Measurements from ENCODE around the gene ADSS1.

Gene ADSS1

DNA sequence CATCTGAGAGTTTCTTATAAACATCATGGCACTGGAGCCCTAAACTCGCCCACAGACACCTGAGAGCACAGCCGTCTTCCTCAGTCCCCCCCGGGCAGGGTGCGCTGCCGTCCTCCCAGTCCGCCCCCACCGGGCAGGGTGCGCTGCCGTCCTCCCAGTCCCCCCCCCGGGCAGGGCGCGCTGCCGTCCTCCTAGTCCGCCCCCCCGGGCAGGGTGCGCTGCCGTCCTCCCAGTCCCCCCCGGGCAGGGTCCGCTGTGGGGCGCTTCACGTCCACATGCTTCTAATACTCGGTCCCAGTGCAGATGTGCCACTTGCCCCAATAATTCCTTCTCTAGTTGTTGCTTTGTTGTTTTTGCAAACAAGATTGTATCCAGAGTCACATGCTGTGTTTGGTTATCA, 6.9 kb upstream of the ADSS1 start:
- no peak overlapping the region for H3K27ac ChIP-seq (ENCODE audit: low read length)
- H3K4me3 ChIP-seq (ENCODE audit: low read length), result no peak overlapping the region
- H3K9me3 ChIP-seq (ENCODE audit: control insufficient read depth, insufficient read depth, low read length), result no peaks in the 10 kb centered on the region
- no peak for DNase-seq (ENCODE audit: low read depth, low spot score)
- peaks cover 26% of the 10 kb centered on the region for H3K36me3 ChIP-seq (ENCODE audit: control insufficient read depth, insufficient read depth, low read length)
- H3K27me3 ChIP-seq (ENCODE audit: control insufficient read depth, insufficient read depth, low read length), result no peaks in the 10 kb centered on the region
- no CpG with 5 or more reads among the region's 22 CpGs for WGBS (ENCODE audit: insufficient coverage, insufficient read length)
- H3K4me1 ChIP-seq (ENCODE audit: control insufficient read depth, insufficient read depth, low read length), result no peaks in the 10 kb centered on the region

DNA sequence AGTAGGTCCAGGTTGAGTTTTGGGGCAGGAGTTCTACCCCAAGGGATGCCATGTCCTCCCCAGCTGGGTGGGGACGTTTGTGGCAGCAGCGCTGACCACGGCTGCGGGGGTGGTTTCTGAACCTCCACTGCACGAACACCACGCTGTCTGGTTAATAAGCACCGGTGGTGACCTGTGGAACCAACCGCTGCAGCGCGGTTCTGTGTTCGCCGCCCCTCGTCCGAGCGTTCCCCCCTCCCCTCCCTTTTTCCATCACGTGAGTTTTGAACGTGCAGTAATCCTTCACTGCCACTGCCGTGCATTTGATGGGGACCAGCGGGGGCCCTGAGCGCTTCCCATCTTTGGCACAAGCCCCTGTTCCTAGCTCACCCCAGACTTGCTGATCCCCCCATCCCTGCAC, 6.4 kb upstream of the ADSS1 start:
- no CpG with 5 or more reads among the region's 20 CpGs for whole genome bisulfite sequencing (ENCODE audit: insufficient coverage, insufficient read length)
- no peaks in the 10 kb centered on the region for H3K27me3 ChIP-seq (ENCODE audit: control insufficient read depth, insufficient read depth, low read length)
- DNase-seq (ENCODE audit: low read depth, low spot score), result no peak
- H3K36me3 ChIP-seq (ENCODE audit: control insufficient read depth, insufficient read depth, low read length), result peaks cover 21% of the 10 kb centered on the region; the same call in 1 of the 2 replicates
- H3K4me1 ChIP-seq (ENCODE audit: control insufficient read depth, insufficient read depth, low read length), result no peaks in the 10 kb centered on the region
- H3K9me3 ChIP-seq (ENCODE audit: control insufficient read depth, insufficient read depth, low read length), result no peaks in the 10 kb centered on the region
- no peak overlapping the region for H3K4me3 ChIP-seq (ENCODE audit: low read length)
- no peak overlapping the region for H3K27ac ChIP-seq (ENCODE audit: low read length)

DNA sequence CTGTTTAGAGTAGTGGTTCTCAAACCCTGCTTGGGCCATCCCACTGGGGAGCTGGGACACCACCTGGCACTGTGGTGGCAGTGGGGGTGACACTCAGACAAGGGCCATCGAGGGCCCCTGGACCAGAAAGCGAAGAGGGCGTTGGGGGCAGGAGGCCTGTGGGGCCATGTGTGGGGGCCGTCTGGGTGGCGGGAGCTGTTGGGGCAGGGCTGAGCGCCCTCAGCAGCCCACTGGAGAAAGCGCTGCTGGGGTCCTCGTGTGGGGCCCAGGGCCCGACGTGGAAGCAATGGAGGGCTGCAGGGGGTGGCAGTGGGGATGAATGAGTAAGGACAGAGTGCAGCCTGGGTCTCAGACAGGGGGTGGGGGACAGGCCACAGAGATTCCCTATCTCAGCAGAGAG, 5.9 kb upstream of the ADSS1 start:
- H3K27ac ChIP-seq (ENCODE audit: low read length), result no peak overlapping the region
- DNase-seq (ENCODE audit: low read depth, low spot score), result no peak
- H3K36me3 ChIP-seq (ENCODE audit: control insufficient read depth, insufficient read depth, low read length), result peaks cover 16% of the 10 kb centered on the region; the same call in 1 of the 2 replicates
- H3K27me3 ChIP-seq (ENCODE audit: control insufficient read depth, insufficient read depth, low read length), result no peaks in the 10 kb centered on the region
- H3K4me3 ChIP-seq (ENCODE audit: low read length), result no peak overlapping the region
- no peaks in the 10 kb centered on the region for H3K4me1 ChIP-seq (ENCODE audit: control insufficient read depth, insufficient read depth, low read length)
- WGBS (ENCODE audit: insufficient coverage, insufficient read length), result no CpG with 5 or more reads among the region's 10 CpGs
- H3K9me3 ChIP-seq (ENCODE audit: control insufficient read depth, insufficient read depth, low read length), result no peaks in the 10 kb centered on the region

DNA sequence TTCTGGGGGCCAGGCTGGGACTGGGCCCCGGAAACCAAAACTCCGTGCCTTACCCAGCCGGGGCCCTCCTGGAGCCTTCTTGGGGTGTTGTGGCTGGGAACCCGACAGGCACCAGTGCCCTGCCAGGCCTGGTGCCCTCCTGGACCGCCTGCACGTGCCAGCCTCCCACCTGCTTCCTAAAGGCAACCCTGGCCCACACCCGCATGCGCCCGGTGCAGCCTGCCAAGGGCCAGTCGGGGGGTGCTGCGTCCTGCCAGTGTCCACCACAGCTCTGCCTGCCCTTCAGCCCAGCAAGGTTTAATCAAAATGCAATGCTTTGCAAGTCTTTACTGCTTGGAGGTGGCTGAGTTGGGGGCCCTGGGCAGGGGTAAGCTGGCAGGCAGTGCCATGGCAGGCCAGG, 5.2 kb upstream of the ADSS1 start:
- Histone ChIP-seq H3K27ac (ENCODE audit: low read length) (no peak overlapping the region), H3K36me3 (ENCODE audit: control insufficient read depth, insufficient read depth, low read length) (peaks cover 11% of the 10 kb centered on the region; the same call in 1 of the 2 replicates), H3K4me1 (ENCODE audit: control insufficient read depth, insufficient read depth, low read length) (peaks cover 4% of the 10 kb centered on the region), H3K27me3 (ENCODE audit: control insufficient read depth, insufficient read depth, low read length) (no peaks in the 10 kb centered on the region), H3K4me3 (ENCODE audit: low read length) (no peak overlapping the region), H3K9me3 (ENCODE audit: control insufficient read depth, insufficient read depth, low read length) (no peaks in the 10 kb centered on the region)
- no CpG with 5 or more reads among the region's 11 CpGs for whole genome bisulfite sequencing (ENCODE audit: insufficient coverage, insufficient read length)
- DNase-seq (ENCODE audit: low read depth, low spot score), result no peak

DNA sequence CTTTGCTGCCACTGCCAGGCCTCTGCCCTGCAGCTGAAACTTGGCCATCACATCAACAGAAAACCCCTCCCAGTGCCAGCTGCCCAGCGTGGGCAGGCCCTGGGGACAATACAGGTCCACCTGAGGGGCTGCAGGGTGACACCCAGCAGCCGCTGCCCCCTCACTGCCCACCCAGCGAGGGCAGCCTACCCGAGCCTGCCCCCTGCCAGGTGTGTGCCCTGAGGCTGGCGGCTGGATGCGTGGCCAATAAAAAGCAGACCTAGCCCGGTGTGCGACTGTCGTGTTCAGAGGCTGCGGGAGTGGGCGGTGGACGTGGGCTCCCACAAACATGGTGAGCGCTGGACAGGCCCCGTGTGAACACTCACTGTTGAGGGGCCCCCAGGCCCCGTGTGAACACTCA, 4.7 kb upstream of the ADSS1 start:
- H3K4me3 ChIP-seq (ENCODE audit: low read length), result no peak overlapping the region
- peaks cover 10% of the 10 kb centered on the region; the same call in 1 of the 2 replicates for H3K36me3 ChIP-seq (ENCODE audit: control insufficient read depth, insufficient read depth, low read length)
- no CpG with 5 or more reads among the region's 15 CpGs for WGBS (ENCODE audit: insufficient coverage, insufficient read length)
- no peaks in the 10 kb centered on the region for H3K27me3 ChIP-seq (ENCODE audit: control insufficient read depth, insufficient read depth, low read length)
- no peak overlapping the region for H3K27ac ChIP-seq (ENCODE audit: low read length)
- no peaks in the 10 kb centered on the region for H3K9me3 ChIP-seq (ENCODE audit: control insufficient read depth, insufficient read depth, low read length)
- DNase-seq (ENCODE audit: low read depth, low spot score), result no peak
- H3K4me1 ChIP-seq (ENCODE audit: control insufficient read depth, insufficient read depth, low read length), result peaks cover 4% of the 10 kb centered on the region

DNA sequence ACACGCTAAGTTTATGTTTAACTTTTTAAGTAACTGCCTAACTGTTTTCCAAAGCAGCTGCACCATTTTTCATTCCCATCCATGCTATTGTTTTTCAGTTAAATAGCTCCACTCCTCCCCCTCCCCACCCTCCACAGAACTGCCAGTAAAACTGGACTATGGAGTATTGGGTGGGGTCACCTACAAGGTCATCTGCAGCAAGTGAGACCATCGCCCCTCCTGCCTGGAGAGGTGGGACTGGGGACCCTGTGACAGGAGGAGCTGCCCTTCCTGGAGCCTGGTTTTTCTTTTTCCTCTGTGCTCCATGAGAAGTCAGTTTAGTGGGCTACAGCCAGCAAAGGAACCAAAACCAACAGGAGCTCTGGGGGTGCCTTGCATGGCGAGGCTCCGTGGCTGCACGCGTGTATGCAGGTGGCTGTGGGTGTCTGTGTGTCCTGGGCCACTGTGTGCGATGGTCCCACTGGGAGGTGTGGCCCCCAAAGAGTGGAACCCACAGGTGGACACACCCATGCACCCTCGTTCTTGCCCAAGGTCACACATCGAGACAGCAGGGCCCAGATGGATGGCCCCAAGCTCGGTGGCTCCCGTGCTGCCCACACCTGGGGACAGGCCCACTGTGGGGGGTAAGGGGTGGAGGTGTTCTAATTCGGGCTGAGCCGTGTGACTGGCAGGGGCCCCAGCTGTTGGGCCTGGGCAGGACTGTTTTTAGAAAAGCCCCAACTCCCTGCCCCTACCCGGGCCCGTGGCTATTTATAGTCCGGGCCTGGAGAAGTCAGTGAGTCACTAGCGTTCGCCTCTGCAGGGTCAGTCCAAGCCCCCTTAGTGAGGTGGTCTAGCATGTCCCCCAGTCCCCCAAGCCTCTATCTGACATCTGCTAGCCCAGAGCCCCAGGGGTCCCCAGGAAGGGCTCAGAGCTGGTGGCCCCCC, 2.3 kb upstream of the ADSS1 start:
- no CpG with 5 or more reads among the region's 18 CpGs for WGBS (ENCODE audit: insufficient coverage, insufficient read length)
- no peak for DNase-seq (ENCODE audit: low read depth, low spot score)
- no peaks in the 10 kb centered on the region; the same call in 1 of the 2 replicates for H3K36me3 ChIP-seq (ENCODE audit: control insufficient read depth, insufficient read depth, low read length)
- no peak overlapping the region for H3K4me3 ChIP-seq (ENCODE audit: low read length)
- no peaks in the 10 kb centered on the region for H3K9me3 ChIP-seq (ENCODE audit: control insufficient read depth, insufficient read depth, low read length)
- no peaks in the 10 kb centered on the region for H3K27me3 ChIP-seq (ENCODE audit: control insufficient read depth, insufficient read depth, low read length)
- peaks cover 7% of the 10 kb centered on the region for H3K4me1 ChIP-seq (ENCODE audit: control insufficient read depth, insufficient read depth, low read length)
- H3K27ac ChIP-seq (ENCODE audit: low read length), result no peak overlapping the region

DNA sequence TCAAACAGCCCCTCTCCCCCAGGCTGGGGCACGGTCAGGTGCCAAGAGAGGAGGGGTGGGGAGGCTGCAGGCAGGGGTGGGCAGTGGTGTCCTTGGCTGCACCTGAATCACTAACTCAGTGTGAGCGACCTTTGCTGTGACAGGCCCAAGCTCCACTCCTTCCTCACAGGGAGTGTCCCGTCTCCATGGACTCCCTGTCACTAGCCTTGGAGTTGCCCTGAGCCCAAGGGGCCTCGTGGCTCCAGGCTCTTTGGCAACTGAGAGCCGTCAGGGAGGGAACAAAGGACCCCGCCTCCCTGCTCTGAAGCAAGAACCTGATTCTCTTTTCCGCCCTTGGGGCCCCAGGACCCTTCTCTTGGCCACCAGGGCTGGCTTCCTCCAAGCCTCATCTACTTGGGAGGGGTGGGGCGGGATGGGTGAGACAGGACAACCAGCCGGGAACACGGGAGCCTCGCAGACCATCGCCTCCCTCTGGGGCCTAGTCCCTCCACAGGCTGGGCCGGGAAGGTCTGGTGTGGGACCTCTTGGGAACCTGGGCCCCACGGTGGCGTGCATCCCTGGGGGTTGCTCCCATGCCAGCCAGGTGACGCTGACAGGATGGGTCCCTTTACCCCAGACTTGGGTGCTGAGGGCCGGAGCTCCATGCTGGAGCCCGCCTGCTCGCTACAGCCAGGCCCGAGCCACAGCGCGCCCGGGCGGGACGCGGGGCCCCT, 935 bp upstream of the ADSS1 start:
- Histone ChIP-seq H3K27me3 (ENCODE audit: control insufficient read depth, insufficient read depth, low read length) (no peaks in the 10 kb centered on the region), H3K9me3 (ENCODE audit: control insufficient read depth, insufficient read depth, low read length) (no peaks in the 10 kb centered on the region), H3K27ac (ENCODE audit: low read length) (no peak overlapping the region), H3K4me1 (ENCODE audit: control insufficient read depth, insufficient read depth, low read length) (peaks cover 7% of the 10 kb centered on the region), H3K4me3 (ENCODE audit: low read length) (peak overlapping the region; percentile 7; the same call in 1 of the 2 replicates), H3K36me3 (ENCODE audit: control insufficient read depth, insufficient read depth, low read length) (no peaks in the 10 kb centered on the region; the same call in 1 of the 2 replicates)
- no peak for DNase-seq (ENCODE audit: low read depth, low spot score)
- WGBS (ENCODE audit: insufficient coverage, insufficient read length), result no CpG with 5 or more reads among the region's 26 CpGs

DNA sequence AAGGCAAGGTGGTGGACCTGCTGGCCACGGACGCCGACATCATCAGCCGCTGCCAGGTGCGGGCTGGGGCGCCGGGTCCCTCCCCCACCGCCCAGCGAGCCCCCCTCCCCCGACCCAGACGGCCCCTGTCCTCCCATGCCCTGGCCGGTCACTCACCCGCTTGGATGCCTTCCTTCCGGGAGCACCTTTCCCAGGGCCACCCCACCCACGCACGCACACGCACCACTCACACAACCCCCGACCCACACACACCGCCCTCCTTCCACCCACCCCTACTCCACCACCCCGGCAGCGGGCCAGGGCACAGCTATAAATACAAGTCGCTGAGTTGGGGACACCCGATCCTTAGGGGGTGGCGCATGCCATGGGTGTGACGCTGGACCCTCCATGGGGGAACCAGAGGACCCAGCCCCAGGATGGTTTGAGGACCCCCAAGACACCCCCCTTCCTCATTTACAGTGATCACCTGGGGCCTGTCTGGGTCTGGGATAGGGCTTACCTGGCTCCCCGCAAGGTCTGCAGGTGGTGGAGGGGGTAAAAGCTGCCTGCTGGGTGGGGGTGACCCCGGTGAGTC, 465 bp downstream of the ADSS1 start:
- no CpG with 5 or more reads among the region's 27 CpGs for WGBS (ENCODE audit: insufficient coverage, insufficient read length)
- no peak for DNase-seq (ENCODE audit: low read depth, low spot score)

DNA sequence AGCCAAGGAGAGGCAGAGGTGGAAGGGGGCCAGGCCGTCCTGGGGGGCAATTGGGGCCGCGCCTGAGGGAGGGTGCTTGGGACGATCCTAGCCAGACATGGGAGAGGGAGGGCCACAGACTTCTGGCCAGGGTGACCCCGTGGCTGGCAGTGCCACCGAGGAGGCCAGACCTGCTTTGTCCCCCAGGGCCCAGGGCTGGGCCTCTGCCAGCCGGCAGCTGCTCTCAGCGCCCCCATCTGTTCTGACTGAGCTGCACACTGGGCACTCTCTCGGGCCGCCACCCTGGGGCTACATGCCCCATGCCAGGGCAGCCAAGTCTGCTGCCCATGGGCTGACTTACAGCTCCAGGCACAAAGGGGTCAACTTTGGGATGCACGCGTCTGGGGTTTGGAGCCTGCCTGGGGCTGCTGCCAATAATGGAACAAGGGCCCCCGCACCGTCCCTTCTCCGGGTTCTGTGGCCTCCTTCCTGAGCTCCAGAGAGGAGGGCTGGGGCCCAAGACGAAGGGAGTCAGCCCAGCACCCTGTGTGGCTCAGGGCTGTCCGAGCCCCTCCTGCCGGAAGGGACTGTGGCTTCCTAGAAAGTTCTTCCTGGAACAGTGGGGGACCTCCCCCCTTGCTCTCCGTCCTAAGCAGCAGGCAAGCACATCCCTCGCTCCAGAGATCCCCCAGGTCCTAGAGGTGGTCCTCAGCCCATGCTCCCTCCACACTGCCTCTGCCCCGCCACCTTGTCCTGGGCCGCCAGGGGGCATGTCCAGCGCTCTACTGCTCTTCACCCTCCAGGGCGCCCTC, 1.1 kb downstream of the ADSS1 start:
- H3K4me1 ChIP-seq (ENCODE audit: control insufficient read depth, insufficient read depth, low read length), result peaks cover 7% of the 10 kb centered on the region
- no peaks in the 10 kb centered on the region for H3K27me3 ChIP-seq (ENCODE audit: control insufficient read depth, insufficient read depth, low read length)
- no peak overlapping the region for H3K27ac ChIP-seq (ENCODE audit: low read length)
- peak overlapping the region; percentile 91; the same call in 1 of the 2 replicates for H3K4me3 ChIP-seq (ENCODE audit: low read length)
- no CpG with 5 or more reads among the region's 24 CpGs for WGBS (ENCODE audit: insufficient coverage, insufficient read length)
- DNase-seq (ENCODE audit: low read depth, low spot score), result no peak
- H3K9me3 ChIP-seq (ENCODE audit: control insufficient read depth, insufficient read depth, low read length), result no peaks in the 10 kb centered on the region
- no peaks in the 10 kb centered on the region; the same call in 1 of the 2 replicates for H3K36me3 ChIP-seq (ENCODE audit: control insufficient read depth, insufficient read depth, low read length)

More for the DNA sequence above, 465 bp downstream of the ADSS1 start:
- Histone ChIP-seq H3K27ac (ENCODE audit: low read length) (no peak overlapping the region), H3K27me3 (ENCODE audit: control insufficient read depth, insufficient read depth, low read length) (no peaks in the 10 kb centered on the region), H3K4me3 (ENCODE audit: low read length) (peak overlapping the region; percentile 91; the same call in 1 of the 2 replicates), H3K4me1 (ENCODE audit: control insufficient read depth, insufficient read depth, low read length) (peaks cover 7% of the 10 kb centered on the region), H3K9me3 (ENCODE audit: control insufficient read depth, insufficient read depth, low read length) (no peaks in the 10 kb centered on the region), H3K36me3 (ENCODE audit: control insufficient read depth, insufficient read depth, low read length) (no peaks in the 10 kb centered on the region; the same call in 1 of the 2 replicates)

All from iPS DF 6.9 (cell line).